Measurements from ENCODE around the gene IFT27.

The IFT27 gene, protein sequence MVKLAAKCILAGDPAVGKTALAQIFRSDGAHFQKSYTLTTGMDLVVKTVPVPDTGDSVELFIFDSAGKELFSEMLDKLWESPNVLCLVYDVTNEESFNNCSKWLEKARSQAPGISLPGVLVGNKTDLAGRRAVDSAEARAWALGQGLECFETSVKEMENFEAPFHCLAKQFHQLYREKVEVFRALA

DNA sequence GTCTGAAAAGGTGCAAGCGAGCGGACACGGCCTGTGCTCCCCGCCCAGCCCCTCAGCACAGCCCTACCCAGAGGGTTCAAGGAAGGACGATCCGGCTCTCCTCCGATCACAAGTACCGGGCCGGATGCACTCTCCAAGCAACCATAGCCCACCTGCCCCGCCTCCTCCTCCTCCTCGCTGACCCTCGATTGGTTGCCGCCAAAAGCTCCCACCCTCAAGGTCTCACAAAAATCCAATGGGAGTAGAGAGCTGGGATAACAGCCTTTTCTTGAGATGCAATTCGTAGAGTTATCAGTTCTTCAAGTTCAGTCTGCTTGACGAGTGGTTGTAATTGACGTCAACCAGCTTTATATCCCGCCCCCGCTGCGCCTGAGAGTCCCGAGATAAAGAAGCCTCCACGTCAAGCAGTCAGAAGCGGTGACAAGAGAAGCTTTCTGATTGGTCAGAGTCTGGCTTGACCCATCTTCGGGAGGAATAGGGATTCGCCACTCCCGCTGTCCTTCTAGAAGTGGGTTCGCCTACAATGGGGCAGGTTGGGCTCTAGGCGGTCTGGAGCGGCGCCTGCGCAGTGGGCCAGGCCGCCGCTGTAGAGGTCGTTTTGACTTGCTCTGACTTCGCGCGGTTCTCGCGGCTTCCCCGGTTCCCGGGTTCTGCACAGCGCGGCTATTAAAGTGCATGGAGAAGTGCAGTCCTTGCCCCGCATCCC lies at the start of gene IFT27:
TSS of gene IFT27 (minus strand) at position 156 of the 706 bp plus-strand sequence. CDS start 412 bp downstream, outside the sequence.
- DNase-seq = peak; percentile 99

DNA sequence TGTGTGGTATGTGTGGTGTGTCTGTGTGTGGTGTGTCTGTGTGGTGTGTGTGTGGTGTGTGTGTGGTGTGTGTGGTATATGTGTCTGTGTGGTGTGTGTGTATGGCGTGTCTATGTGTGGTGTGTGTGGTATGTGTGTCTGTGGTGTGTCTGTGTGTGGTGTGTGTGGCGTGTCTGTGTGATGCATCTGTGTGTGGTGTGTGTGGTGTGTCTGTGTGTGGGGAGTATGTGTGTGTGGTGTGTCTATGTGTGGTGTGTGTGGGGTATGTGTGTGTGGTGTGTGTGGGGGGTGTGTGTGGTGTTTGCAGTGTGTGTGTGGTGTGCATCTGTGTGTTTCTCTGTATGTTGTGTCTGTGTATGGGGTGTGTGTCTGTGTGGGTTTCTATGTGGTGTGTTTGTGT lies 48.7 kb upstream of the IFT27 start:
- DNase-seq = no peak

DNA sequence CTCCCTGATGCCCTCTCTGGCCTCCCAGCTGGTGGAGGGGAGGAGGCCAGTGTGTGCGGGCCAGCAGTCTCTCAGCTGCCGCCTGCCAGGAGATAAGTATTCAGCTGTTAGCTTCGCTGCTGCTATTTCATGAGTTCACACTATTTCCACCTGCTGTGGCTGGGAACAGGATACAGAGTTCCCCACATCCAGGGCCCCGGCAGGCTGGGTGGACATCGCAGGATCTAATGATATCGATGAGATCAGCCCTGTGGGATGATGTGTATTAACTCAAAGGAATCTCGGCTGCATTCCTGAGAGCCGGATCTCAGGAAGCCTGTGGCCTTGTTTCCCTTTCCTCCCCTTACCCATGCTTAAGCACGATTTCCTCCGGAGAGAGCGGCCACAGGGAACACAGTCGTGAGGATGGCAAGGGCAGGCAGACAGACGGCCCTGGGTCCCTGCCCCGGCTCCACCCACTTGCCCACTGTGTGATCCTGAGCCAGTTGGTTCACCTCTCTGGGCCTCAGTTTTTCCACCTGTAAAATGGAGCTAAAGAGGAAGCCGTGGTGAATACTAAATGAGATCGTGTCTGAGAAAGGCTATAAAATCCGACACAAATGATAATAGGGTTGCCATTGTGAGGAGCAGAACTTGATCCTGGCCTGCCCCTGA lies 47.4 kb upstream of the IFT27 start:
- DNase-seq = no peak

DNA sequence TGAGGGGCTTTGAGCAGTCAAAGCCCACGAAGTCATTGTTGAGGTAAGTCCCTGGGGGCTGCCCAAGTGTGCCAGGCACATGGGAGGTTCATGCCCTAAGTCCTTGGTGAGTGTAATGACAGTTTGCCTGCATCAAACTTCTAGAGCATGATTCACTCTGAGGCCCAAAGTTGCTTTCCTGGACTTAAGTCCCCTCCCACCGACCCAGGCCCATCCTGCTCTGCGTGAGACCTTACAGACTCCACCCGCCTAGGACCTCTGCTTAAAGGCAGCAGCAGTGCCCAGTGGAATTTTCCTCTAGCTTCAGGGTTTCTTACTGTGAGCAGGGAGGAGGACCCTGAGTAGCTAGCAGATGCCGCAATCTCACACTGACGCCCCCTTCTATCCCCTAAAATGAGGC lies 46.7 kb upstream of the IFT27 start:
- no peak for DNase-seq

DNA sequence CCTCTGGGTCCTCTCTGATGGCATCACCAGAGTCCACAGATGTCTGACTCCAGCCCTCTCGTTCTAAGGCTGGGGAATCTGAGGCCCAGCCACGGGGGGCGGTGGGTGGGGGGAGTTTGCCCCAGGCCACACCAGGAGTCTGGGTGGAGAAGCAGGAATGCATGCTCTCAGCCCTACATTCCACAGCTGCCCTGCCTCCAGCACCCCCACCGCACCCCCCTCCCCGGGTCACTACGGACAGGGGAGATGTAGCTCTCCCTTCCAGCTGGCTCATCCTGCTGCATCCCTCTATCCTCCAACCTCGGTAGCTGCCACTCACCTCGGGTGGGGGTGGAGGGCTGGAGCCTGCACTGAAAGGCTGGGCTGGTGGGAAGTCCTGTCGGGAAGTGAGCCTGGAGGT lies 43.2 kb upstream of the IFT27 start:
- DNase-seq = no peak

DNA sequence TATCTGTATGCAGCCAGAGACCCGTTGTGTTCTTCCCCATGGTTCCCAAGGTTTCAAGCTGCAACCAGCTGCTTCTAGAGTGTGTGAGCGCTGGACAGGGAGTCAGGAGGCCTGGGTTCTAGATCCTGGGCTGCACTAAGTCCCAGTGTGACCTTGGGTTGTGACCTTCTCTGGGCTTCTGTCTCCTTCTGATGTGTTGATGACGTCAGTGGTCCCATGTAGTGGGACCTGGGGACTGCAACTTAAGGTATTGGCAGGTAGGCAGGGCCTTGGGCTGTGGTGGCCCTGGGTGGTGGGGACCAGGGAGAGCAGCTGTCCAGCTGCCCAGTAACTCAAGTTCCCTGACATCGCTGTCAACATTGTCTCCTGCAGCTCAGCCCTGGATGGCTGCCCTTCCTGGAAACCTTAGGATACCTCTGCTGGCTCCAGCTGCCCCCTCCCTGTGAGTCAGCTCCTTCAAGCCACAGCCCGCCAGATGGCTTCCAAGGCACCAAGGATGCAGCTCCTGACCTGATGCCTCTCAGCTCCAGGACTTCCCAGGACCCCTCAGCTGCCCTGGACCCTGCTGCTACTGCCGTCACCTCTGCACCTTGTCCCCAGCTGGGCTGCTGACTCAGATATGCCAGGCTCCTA lies 42.2 kb upstream of the IFT27 start:
- no peak for DNase-seq

DNA sequence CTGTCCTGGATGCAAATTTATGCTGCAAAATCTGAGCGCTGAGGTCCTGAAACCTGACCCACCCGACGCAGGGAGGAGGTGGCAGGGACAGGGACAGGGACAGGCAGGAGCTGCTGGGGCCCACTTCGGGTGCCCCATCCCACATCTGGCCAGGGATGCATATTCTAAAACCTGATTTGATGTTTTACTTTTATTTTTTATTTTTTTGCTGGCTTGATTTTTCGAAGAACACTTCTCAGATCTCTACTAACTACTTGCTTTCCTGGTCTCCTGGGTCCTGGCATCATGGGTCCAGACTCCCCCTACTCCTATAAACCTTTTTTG lies 41.6 kb upstream of the IFT27 start:
- no peak for DNase-seq

DNA sequence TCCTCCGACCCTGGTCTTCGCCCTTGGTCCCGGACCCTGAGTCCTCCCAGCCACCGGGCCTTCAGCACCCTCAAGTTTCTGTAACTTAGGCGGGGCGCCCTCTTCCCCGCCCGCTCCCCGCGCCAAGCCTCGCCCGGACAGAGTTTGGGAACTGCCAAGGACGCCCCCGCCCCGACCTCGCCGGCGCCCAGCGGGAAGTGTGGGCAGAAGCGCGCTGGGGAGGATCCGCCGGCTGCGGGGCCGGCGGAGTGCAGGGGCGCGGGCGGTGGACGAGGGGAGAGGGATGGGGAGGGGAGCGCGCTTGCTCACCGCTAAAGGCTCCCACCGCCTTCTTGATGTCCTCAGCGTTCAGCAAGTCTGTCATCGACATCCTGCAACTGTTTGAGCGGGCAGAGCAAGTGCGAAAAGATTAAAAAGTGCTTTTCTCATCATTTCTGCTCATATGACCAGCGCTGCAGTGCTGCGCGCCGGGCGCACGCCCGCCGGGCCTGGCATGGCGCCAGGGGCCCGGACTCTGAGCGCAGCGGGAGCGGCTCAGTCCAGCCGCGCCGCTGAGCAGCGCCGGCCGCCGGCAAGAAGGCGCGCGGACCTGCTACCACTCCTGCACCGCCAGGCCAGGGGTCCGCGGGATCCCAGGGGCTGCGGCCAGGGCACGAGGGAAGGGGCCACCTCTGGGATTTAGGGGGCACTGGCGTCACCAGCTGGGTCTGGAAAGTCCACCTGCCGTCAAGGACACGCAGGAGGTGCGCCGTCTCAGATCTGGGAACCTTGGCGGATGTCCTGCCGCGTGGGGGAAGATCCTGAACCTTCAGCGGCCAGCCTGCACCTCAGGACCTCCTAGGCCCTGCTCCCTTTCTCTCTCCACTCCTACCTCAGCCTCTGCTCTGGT lies 41.0 kb upstream of the IFT27 start, which contains the start of gene PVALB:
TSS of gene PVALB (minus strand) at position 400 of the 889 bp plus-strand sequence. CDS start at position 370, 30 bp downstream.
- no peak for DNase-seq

DNA sequence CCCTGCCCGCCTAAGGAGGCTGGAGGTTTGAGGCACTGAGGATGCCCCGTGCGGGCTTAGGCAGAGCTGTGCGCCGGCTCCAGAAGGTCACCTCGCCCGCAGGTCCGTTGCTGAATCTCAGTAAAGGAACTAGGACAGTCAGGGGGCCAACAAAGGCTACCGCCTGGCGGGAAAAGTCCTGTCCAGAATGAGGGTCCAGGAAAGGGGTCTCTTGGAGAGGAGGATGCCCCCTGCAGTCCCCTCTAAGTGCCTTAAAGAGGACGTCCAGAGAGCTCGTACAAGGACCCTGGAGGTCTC lies 40.4 kb upstream of the IFT27 start:
- no peak for DNase-seq

DNA sequence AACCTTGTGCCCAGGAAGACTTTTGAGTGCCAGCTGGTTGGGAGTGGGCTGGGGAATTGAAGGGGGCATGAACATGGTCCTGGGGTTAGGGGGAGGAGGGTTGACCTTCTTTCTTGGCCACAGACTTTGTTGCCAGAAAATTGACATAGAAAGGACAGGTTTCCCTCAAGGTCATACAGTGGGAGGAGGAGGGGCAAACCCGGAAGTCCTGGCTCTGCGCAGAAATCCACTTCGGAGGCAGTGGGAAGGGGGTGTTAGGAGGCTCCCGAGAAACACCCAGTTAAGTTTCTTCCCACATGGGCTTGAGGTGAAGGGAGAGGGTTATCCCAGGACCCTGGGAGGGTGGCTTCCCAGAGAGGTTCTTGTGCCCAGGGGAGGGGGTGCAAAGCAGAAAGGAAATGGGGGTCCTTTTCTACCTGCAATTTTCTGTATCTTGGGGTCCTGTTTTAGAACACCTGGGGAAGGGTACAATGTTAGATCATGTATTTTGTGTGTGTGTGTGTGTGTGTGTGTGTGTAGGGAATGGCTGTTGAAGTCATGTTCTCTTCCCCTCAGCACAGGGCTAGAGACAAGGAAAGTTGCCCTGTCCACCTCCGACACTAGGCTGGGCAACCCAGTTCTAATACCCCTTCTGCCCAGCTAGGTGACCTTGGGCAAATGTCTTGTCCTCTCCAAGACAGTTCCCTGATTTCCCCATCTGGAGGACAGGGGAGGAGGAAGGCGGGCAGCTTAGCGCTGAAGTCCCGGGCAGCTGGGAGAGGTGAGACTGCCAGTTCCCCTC lies 39.8 kb upstream of the IFT27 start:
- no peak for DNase-seq

DNA sequence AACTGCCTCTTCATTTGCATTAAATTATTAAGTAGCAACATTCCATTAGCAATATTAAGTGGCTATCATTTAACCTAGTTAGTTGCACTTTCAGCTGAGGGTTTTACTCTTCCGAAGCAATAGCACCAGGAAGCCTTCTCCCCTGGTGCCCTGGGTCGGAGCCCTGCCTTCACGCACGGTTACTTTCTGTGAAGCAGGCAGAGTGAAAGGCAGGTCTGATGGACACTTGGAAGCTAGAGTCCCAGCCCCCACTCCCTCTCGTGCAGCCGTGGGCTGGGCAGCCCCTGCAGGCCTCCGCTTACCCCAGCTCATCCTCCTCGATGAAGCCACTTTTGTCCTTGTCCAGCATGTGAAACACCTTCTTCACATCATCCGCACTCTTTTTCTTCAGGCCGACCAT lies 38.9 kb upstream of the IFT27 start:
- no peak for DNase-seq

DNA sequence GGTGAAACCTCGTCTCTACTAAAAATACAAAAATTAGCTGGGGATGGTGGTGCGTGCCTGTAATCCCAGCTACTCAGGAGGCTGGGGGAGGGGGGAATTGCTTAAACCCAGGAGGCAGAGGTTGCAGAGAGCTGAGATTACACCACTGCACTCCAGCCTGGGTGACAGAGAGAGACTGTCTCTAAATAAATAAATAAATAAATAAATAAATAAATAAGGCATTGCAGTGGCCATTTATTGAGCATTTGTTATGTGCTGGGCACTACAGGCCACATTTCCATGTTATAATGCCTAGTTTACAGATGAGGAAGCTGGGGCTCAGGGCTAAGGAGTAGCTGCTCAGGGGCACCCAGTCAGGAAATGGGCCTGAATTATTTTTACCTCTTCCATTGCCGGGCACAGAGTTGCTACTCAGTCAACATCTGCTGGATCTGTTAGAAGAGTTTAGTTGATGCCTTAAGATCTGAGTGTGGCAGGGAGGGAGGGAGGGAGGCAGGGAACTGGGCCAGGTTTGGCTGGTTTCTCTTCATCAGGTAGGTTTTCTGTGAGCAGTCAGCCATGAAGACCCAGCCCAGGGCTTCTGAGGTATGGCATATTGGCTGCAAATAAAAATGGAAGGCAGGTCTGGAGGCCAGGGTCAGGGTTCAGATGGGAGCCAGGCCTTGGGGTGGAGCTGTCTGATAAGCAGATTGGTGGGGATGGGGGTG lies 35.3 kb upstream of the IFT27 start:
- DNase-seq = no peak

DNA sequence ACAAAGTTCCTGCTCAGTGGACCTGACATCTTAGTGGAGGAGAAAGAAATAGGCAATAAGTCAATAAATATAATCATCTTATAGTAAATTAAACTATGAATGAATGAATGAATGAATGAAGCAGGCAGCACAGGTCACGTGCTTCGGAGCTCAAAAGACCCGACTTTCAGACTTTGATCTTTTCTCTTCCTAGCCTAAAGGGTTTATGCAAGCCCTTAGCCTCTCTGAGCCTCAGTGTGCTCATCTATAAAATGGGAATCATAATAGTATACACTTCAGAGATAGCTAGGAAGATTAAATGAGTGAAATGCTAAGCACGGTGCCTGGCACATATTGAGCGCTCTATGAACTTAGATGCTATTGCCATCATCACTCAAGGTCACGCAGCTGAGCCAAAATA lies 33.4 kb upstream of the IFT27 start:
- DNase-seq = no peak

DNA sequence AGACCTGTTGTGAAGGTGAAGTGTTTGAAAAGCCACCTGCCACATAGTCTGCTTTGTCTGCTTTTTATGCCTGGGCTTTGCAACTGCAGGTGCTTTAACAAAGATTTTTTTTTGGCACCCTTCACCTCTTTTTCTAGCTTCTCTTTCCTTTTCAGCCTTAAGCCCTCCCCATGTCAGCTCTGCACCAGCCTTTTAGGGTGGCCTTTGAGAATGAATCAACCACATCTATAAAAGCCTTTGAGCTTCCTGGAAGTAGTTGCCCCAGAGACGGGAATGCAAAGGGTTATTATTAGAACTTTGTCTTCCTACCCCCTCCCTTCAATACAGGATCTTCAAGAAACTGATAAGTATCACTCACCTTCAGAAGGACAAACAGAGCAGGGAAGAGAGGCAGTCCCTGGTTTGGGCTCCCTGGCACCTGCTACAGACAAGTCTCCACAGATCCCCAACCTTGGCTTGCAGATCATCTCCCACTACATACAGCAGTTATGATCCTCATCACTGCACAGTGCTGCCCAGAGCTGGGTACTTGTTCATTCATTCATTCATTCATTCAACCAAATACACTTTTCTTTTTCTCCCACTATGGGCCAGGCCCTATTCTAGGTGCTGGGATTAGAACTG lies 32.9 kb upstream of the IFT27 start:
- DNase-seq = no peak

DNA sequence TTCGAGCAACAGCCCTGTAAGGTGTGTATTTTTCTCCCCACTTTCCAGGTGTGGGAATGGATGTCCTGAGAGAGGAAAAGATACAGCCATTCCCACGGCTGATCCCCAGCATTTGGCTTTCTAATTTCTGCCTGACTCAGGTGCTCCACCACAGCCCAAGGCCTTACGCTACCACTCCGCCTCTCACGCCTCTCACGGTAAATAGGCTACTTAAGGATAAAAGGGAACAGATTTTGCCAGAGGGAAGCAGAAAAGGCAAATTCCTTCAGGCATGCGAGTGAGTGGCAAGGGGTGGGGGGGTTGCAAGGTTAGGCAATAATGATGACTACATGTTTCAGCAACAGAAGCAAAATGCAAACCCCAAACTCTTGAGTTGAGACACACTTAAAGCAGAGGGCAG lies 31.7 kb upstream of the IFT27 start:
- no peak for DNase-seq

DNA sequence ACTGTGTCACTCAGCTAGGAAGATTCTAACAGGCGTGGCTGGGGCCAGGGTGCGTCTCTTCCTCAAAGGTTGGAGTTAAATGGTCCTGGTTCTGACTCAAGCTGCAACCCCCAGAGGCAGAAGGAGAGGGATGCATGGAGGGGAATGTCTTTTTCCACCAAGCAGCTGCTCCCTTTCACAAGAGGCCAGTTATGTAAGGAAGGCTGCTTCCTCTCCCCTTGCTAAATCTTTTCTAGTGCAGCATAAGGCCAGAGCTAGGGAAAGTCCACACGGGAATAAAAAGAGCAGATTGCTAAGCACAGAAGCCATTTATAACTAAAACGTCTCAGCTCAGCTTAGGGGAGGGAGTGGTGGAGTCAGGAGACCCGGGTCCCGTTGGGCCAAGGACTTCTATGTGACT lies 30.9 kb upstream of the IFT27 start:
- no peak for DNase-seq

DNA sequence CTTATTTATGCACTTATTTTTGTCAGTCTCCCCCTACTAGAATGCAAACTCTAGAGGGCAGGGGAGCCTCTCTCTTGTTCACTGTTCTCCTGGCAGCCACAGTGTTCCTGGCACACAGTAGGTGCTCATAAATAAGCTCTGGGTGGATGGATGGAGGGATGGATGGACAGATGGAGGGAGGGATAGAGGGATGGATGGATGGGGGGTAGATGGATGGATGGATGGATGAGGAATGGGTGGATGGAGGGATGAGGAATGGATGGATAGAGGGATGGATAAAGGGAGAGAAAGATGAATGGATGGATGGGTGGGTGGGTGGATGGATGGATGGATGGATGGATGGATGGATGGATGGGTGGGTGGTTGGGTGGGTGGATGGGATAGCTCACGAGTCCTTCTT lies 27.4 kb upstream of the IFT27 start:
- no peak for DNase-seq

DNA sequence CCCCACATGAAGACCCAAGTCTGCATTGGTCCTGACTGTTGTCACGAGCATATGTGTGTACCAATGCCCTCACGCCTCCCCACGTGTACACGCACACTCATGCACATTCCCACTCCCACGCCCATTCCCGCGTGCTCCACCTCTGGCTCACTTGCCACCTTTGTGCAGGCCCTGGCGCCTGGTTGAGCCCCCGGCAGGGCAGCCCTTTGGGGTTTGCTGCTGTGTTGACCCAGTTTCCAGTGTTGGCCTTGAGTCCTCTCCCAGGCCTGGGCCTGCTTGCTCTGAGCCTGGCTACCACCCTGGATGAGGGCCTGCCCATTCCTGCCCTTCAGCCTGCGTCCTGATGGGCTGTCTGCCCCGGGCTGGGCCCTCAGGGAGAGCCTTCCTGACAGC lies 22.8 kb upstream of the IFT27 start:
- DNase-seq = no peak

DNA sequence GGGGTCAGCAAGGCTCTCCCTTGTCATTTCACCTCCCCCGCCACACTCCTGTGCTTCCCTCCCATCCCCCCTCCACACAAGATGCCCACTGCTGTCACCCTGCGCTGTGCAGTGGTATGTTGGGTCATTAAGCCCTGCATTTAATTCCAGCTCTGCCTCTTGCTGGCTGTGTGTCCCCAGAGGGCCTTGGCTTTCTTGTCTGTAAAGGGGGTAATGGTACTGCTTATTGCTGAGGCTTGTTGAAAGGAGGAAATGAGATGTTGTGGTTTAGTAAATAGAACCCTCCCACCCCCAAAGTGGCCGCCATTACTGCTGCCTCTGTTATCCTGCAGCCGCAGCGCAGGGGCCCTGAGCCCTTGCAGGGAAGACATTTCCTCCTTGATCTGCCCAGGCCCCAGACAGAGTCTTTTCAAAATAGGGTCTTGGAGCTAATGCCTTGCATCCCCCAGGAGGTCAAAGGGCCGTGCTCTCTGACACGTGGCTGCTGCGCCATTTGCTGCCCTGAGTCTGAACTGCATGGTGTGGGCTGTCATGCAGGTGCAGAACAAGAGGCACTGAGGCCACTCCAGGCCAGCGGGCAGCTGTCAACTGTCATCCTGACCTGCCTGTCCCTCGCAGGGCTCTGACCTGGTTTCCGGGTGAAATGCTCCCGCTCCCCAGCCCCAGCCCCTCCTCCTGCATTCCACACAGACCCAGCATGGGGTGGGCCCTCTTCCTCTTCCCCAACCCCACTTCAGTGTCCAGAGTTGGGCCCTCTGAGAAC lies 22.2 kb upstream of the IFT27 start:
- DNase-seq = no peak

DNA sequence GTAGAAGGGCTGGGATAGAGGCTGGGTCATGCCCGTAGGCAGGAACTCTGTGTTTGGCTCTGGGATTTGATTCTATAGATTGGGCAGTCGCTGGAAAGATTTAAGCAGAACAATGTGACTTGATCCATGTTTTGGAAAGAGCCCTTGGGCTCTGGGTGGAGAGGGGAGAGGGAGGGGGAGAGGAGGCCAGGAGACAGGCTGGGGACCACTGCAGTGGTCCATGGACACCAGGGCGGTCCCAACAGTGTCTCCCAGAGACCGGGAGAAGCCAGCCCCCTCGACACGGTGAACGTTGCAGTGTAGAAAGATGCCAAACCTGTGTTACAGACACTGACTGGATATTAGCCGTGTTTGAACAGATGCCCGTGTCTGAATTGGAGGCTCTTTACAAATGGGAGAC lies 21.5 kb upstream of the IFT27 start:
- DNase-seq = no peak

Measured in GDM1 (cell line).